GM12878 (cell line): ENCODE measurements around the gene TUBA1A. TPM values are rescaled to one million over a fixed set of nuclear protein-coding genes. Genes with fewer than 3 reads are reported as not detected.

Experiments
- ATAC-seq: fragments of 200-7000 bp; cut with Tn5 transposase; 3 replicates; pipeline ENCODE4 v1.9.1; 2020; ENCODE audit warnings: mild to moderate bottlenecking, moderate library complexity
- BruUV-seq: library from RNA; stranded (reverse); fragments of 400-500 nt; replicated peaks from 2 replicates; lab custom pipeline; 2021; lab: Mats Ljungman, UMichigan
- CTCF ChIA-PET: fragments of 300-600 bp; sonication (Branson Sonifier 250); formaldehyde crosslinking; extraction: SDS; loops from one replicate; lab custom pipeline; 2021; ENCODE audit warnings: inconsistent platforms; lab: Yijun Ruan, JAX
- POLR2A ChIA-PET: fragments of 350-600 bp; formaldehyde crosslinking; extraction: SDS; loops from one replicate; lab custom pipeline; 2021; ENCODE audit warnings: inconsistent platforms; lab: Charles Lee
- RAD21 ChIA-PET: fragments of 300-600 bp; sonication (Branson Sonifier 250); formaldehyde crosslinking; loops from one replicate; lab custom pipeline; 2023; ENCODE audit warnings: antibody characterized with exemption; ENCODE audit not compliant: unreplicated experiment; lab: Charles Lee
- SMC1A ChIA-PET: fragments of 300-600 bp; sonication (Branson Sonifier 250); formaldehyde crosslinking; loops from one replicate; lab custom pipeline; 2023; ENCODE audit not compliant: unreplicated experiment, uncharacterized antibody; lab: Charles Lee
- DNase-seq: peaks from one replicate; pipeline ENCODE4 v3.0.0-alpha.2; 2011; ENCODE audit warnings: low read depth, low spot score
- FAIRE-seq: peaks from 3 replicates; lab custom pipeline; 2011; peaks lifted over from hg19 to GRCh38; lab: Jason Lieb, UNC
- H2AFZ ChIP-seq: 2 replicates; pipeline ENCODE4 v1.6.0; 2011; ENCODE audit warnings: low read depth, low read length, control low read depth; ENCODE audit not compliant: control insufficient read depth
- H3K27ac ChIP-seq: 2 replicates; pipeline ENCODE4 v1.5.1; 2011; ENCODE audit warnings: control low read depth; ENCODE audit not compliant: control insufficient read depth, insufficient read depth
- H3K27me3 ChIP-seq, 2 experiments: replicated peaks in 1 of 2; 2 replicates each; pipeline versions ENCODE4 v1.6.0 to v1.6.1; 2011; ENCODE audit warnings: low read length in 1 of 2; ENCODE audit not compliant: control insufficient read depth in 2 of 2, insufficient read depth in 2 of 2
- H3K36me3 ChIP-seq, 2 experiments: 2 replicates each; pipeline ENCODE4 v1.5.1; 2011; ENCODE audit warnings: low read length in 1 of 2; ENCODE audit not compliant: control insufficient read depth in 2 of 2, insufficient read depth in 2 of 2
- H3K4me1 ChIP-seq: 2 replicates; pipeline ENCODE4 v1.6.1; 2011; ENCODE audit warnings: mild to moderate bottlenecking, low read length, moderate library complexity, mixed read lengths; ENCODE audit not compliant: control insufficient read depth, insufficient read depth
- H3K4me2 ChIP-seq: 2 replicates; pipeline ENCODE4 v1.6.0; 2011; ENCODE audit warnings: control low read depth; ENCODE audit not compliant: control insufficient read depth, insufficient read depth
- H3K4me3 ChIP-seq: fragments of 200-600 bp; sonication (generic); 2 replicates; pipeline ENCODE4 v1.5.1; 2016
- H3K79me2 ChIP-seq: 2 replicates; pipeline ENCODE4 v1.6.0; 2011; ENCODE audit warnings: low read length; ENCODE audit not compliant: control insufficient read depth, insufficient read depth
- H3K9ac ChIP-seq: 2 replicates; pipeline ENCODE4 v1.8.0; 2011; ENCODE audit warnings: low read length, control low read depth, mixed read lengths; ENCODE audit not compliant: control insufficient read depth, insufficient read depth
- H3K9me3 ChIP-seq: replicated peaks from 3 replicates; pipeline ENCODE4 v1.5.1; 2011; ENCODE audit warnings: mild to moderate bottlenecking, low read length; ENCODE audit not compliant: control insufficient read depth, insufficient read depth
- H4K20me1 ChIP-seq: 2 replicates; pipeline ENCODE4 v1.6.0; 2011; ENCODE audit not compliant: control insufficient read depth, insufficient read depth
- CEBPB ChIP-seq, 2 experiments: fragments of 150-350 bp in 1 of 2; IDR thresholded peaks; 2 replicates each; pipeline ENCODE4 v1.6.1; 2012 to 2014; ENCODE audit warnings: low read depth in 2 of 2, low read length in 2 of 2, borderline replicate concordance in 1 of 2, inconsistent platforms in 1 of 2
- CREB1 ChIP-seq: IDR thresholded peaks from 2 replicates; pipeline ENCODE4 v1.6.1; 2012; ENCODE audit warnings: low read depth, mild to moderate bottlenecking, inconsistent platforms
- ETV6 ChIP-seq, 2 experiments: fragments of 450-650 bp in 1 of 2; IDR thresholded peaks in 1 of 2; conservative IDR thresholded peaks in 1 of 2; 2 replicates each; pipeline ENCODE4 v1.6.1; 2014; ENCODE audit warnings: antibody characterized with exemption in 1 of 2, borderline replicate concordance in 1 of 2, low read depth in 1 of 2, mild to moderate bottlenecking in 1 of 2, moderate library complexity in 1 of 2
- GABPA ChIP-seq: IDR thresholded peaks from 2 replicates; pipeline ENCODE4 v1.6.1; 2014; ENCODE audit warnings: antibody characterized with exemption, low read depth, mild to moderate bottlenecking, inconsistent platforms
- GATAD2B ChIP-seq: fragments of 450-650 bp; conservative IDR thresholded peaks from 2 replicates; pipeline ENCODE4 v1.6.1; 2017; ENCODE audit warnings: low read depth, mild to moderate bottlenecking, moderate library complexity
- IRF4 ChIP-seq: IDR thresholded peaks from 2 replicates; pipeline ENCODE4 v1.6.1; 2011; ENCODE audit warnings: low read depth, low read length
- MTA2 ChIP-seq: fragments of 450-650 bp; IDR thresholded peaks from 2 replicates; pipeline ENCODE4 v1.6.1; 2016; ENCODE audit warnings: low read depth, mild to moderate bottlenecking, moderate library complexity
- NBN ChIP-seq: fragments of 450-650 bp; IDR thresholded peaks from 2 replicates; pipeline ENCODE4 v1.6.1; 2016
- TCF3 ChIP-seq: IDR thresholded peaks from 2 replicates; pipeline ENCODE4 v1.6.1; 2012; ENCODE audit warnings: low read depth, mild to moderate bottlenecking, low read length, borderline replicate concordance; ENCODE audit not compliant: insufficient read depth
- TCF7 ChIP-seq: IDR thresholded peaks from 2 replicates; pipeline ENCODE4 v1.6.1; 2014; ENCODE audit warnings: antibody characterized with exemption, borderline replicate concordance
- ZNF207 ChIP-seq: fragments of 450-650 bp; IDR thresholded peaks from 2 replicates; pipeline ENCODE4 v1.6.1; 2014; ENCODE audit warnings: antibody characterized with exemption, mild to moderate bottlenecking, borderline replicate concordance
- WGBS: methylation state at CpG from one replicate; pipeline ENCODE4 v1.1.6; 2016; ENCODE audit warnings: low lambda C conversion rate; ENCODE audit not compliant: insufficient replicate concordance, insufficient coverage; ENCODE audit errors: missing lambda C conversion rate; 5-methylcytosine and 5-hydroxymethylcytosine counted together
- in situ Hi-C: fragments of 300-500 bp; cut with MboI; formaldehyde crosslinking; loops from 9 replicates; pipeline ENCODE4 v1.14.3; 2018; ENCODE audit warnings: mixed read lengths
- intact Hi-C: fragments of 100-400 bp; cut with micrococcal nuclease; formaldehyde crosslinking; loops from one replicate; pipeline ENCODE4 v1.14.2; 2022; ENCODE audit not compliant: unreplicated experiment
- polyA plus RNA-seq, 11 experiments: library from polyadenylated mRNA; depleted of rRNA in 4 of 11; unstranded in 6 of 11; stranded (reverse) in 5 of 11; fragments of >200 nt; fragmentation: Nextera tagmentation in 4 of 11; fragmentation: Illumina TruSeq in 1 of 11; extraction: Ambion mirVana in 4 of 11; extraction: Trizol in 1 of 11; gene quantifications; 1 replicate in 1 of 11; 2 replicates in 10 of 11; pipeline versions ENCODE4 v1.2.1 to v1.2.3, GENCODE V29; 2011 to 2016; ENCODE audit warnings: inconsistent platforms in 2 of 11, missing spikeins in 2 of 11, low read depth in 1 of 11
- total RNA-seq, 4 experiments: library from RNA; depleted of rRNA in 3 of 4; stranded (reverse); fragments of >200 nt in 3 of 4; fragmentation: Illumina TruSeq in 1 of 4; extraction: Trizol in 1 of 4; gene quantifications; 2 replicates each; pipeline versions ENCODE4 v1.2.1 to v1.2.3, GENCODE V29; 2013 to 2021
- TF ChIP-seq, protein P1 (sequence below): IDR thresholded peaks from 2 replicates; pipeline ENCODE4 v1.6.1; 2012; ENCODE audit warnings: mild to moderate bottlenecking, low read depth, low read length
- TF ChIP-seq, protein P2 (sequence below): fragments of 150-350 bp; IDR thresholded peaks from 2 replicates; pipeline ENCODE4 v1.6.1; 2014; ENCODE audit warnings: mild to moderate bottlenecking, low read depth, low read length
- TF ChIP-seq, protein P3 (sequence below): fragments of 450-650 bp; IDR thresholded peaks from 2 replicates; pipeline ENCODE4 v1.6.1; 2017; ENCODE audit warnings: mild to moderate bottlenecking
- TF ChIP-seq, protein P4 (sequence below): fragments of 450-650 bp; IDR thresholded peaks from 2 replicates; pipeline ENCODE4 v1.6.1; 2018; ENCODE audit warnings: borderline replicate concordance, mild to moderate bottlenecking; ENCODE audit not compliant: partially characterized antibody

The TUBA1A gene
- total and polyA plus RNA-seq, 10 of the 15 experiments (the other 5 are each of a cell fraction or from before 2014, with no cell fraction given): 129 to 496 (median 249) TPM

DNA sequence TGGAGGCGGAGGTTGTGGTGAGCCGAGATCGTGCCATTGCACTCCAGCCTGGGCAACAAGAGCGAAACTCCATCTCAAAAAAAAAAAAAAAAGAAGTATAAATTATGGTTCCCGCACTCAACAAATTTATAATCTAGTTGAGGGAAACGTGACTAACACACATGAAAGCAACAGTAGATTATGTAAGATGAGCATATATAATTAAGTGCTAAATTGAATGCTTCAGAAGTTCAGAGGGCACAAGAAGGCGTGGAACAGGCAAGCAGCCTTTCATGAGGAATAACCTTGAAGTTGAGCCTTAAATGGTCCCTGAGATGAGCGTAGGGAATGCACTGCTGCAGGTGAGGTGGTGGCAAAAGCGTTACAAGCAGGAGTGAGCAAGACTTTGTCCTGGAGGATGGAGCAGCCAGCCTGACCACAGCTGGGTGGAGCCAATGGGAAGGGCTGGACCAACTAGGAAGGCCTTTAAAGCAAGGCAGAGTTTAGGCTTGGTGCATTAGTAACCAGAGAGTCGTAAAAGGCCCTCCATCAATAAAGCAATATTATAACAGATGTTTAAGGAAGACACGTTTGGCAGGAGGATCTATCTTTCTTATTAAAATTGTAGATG, 30.6 kb upstream of the TUBA1A start:
- ChIA-PET POLR2A (no interaction called here), SMC1A (no interaction called here), RAD21 (no interaction called here), CTCF (interaction anchor here (1.1 kb wide), 1 partner anchor 16 kb away, joined by 5 read pairs; no protein-coding TSS in a partner anchor)
- WGBS: 51% methylated on average over 8 of the region's 11 CpGs
- no peaks in the 10 kb centered on the region for H3K79me2 ChIP-seq
- intact Hi-C loops (no loop called here), in situ Hi-C loops (no loop called here)
- no peak overlapping the region for H3K4me3 ChIP-seq
- no peak overlapping the region for H3K4me2 ChIP-seq
- ATAC-seq (no peak), DNase-seq (no peak), FAIRE-seq (no peak)
- H4K20me1 ChIP-seq: no peaks in the 10 kb centered on the region
- no peaks in the 10 kb centered on the region for H3K36me3 ChIP-seq
- H3K27me3 ChIP-seq: no peaks in the 10 kb centered on the region
- no peaks in the 10 kb centered on the region for H3K4me1 ChIP-seq
- H2AFZ ChIP-seq: no peak overlapping the region
- no peaks in the 10 kb centered on the region for H3K9me3 ChIP-seq
- H3K9ac ChIP-seq: no peak overlapping the region
- H3K27ac ChIP-seq: no peak overlapping the region
- no TSS peak for BruUV-seq
- no peak for TF ChIP-seq GABPA
- no peak for TF ChIP-seq NBN
- TF ChIP-seq ETV6 (conservative IDR thresholded peaks at IDR 0.05 in 1 of 2, IDR thresholded peaks at IDR 0.05 in 1 of 2; ENCODE audit: borderline replicate concordance in 1 of 2, low read depth in 1 of 2): no peak
- TF ChIP-seq, protein P1, sequence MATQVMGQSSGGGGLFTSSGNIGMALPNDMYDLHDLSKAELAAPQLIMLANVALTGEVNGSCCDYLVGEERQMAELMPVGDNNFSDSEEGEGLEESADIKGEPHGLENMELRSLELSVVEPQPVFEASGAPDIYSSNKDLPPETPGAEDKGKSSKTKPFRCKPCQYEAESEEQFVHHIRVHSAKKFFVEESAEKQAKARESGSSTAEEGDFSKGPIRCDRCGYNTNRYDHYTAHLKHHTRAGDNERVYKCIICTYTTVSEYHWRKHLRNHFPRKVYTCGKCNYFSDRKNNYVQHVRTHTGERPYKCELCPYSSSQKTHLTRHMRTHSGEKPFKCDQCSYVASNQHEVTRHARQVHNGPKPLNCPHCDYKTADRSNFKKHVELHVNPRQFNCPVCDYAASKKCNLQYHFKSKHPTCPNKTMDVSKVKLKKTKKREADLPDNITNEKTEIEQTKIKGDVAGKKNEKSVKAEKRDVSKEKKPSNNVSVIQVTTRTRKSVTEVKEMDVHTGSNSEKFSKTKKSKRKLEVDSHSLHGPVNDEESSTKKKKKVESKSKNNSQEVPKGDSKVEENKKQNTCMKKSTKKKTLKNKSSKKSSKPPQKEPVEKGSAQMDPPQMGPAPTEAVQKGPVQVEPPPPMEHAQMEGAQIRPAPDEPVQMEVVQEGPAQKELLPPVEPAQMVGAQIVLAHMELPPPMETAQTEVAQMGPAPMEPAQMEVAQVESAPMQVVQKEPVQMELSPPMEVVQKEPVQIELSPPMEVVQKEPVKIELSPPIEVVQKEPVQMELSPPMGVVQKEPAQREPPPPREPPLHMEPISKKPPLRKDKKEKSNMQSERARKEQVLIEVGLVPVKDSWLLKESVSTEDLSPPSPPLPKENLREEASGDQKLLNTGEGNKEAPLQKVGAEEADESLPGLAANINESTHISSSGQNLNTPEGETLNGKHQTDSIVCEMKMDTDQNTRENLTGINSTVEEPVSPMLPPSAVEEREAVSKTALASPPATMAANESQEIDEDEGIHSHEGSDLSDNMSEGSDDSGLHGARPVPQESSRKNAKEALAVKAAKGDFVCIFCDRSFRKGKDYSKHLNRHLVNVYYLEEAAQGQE: no peak
- TF ChIP-seq ZNF207: no peak
- no peak for TF ChIP-seq CEBPB (IDR thresholded peaks at IDR 0.05; ENCODE audit: borderline replicate concordance in 1 of 2, low read depth in 2 of 2, low read length in 2 of 2)
- TF ChIP-seq TCF7: no peak
- no peak for TF ChIP-seq GATAD2B
- TF ChIP-seq CREB1: no peak
- TF ChIP-seq, protein P2, sequence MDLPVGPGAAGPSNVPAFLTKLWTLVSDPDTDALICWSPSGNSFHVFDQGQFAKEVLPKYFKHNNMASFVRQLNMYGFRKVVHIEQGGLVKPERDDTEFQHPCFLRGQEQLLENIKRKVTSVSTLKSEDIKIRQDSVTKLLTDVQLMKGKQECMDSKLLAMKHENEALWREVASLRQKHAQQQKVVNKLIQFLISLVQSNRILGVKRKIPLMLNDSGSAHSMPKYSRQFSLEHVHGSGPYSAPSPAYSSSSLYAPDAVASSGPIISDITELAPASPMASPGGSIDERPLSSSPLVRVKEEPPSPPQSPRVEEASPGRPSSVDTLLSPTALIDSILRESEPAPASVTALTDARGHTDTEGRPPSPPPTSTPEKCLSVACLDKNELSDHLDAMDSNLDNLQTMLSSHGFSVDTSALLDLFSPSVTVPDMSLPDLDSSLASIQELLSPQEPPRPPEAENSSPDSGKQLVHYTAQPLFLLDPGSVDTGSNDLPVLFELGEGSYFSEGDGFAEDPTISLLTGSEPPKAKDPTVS: no peak
- no peak for TF ChIP-seq TCF3
- TF ChIP-seq, protein P3, sequence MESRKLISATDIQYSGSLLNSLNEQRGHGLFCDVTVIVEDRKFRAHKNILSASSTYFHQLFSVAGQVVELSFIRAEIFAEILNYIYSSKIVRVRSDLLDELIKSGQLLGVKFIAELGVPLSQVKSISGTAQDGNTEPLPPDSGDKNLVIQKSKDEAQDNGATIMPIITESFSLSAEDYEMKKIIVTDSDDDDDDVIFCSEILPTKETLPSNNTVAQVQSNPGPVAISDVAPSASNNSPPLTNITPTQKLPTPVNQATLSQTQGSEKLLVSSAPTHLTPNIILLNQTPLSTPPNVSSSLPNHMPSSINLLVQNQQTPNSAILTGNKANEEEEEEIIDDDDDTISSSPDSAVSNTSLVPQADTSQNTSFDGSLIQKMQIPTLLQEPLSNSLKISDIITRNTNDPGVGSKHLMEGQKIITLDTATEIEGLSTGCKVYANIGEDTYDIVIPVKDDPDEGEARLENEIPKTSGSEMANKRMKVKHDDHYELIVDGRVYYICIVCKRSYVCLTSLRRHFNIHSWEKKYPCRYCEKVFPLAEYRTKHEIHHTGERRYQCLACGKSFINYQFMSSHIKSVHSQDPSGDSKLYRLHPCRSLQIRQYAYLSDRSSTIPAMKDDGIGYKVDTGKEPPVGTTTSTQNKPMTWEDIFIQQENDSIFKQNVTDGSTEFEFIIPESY: no peak
- TF ChIP-seq, protein P4, sequence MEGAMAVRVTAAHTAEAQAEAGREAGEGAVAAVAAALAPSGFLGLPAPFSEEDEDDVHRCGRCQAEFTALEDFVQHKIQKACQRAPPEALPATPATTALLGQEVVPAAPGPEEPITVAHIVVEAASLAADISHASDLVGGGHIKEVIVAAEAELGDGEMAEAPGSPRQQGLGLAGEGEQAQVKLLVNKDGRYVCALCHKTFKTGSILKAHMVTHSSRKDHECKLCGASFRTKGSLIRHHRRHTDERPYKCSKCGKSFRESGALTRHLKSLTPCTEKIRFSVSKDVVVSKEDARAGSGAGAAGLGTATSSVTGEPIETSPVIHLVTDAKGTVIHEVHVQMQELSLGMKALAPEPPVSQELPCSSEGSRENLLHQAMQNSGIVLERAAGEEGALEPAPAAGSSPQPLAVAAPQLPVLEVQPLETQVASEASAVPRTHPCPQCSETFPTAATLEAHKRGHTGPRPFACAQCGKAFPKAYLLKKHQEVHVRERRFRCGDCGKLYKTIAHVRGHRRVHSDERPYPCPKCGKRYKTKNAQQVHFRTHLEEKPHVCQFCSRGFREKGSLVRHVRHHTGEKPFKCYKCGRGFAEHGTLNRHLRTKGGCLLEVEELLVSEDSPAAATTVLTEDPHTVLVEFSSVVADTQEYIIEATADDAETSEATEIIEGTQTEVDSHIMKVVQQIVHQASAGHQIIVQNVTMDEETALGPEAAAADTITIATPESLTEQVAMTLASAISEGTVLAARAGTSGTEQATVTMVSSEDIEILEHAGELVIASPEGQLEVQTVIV: no peak
- no peak for TF ChIP-seq MTA2
- no peak for TF ChIP-seq IRF4
